HG03064 (cell line): ENCODE results near the gene DUS2.
"Not testable (repeated sequence)": the region's sequence is repeated elsewhere in the genome, so short reads cannot be mapped to it uniquely, and the experiment has no call there.

ENCODE experiments used
- ATAC-seq: cut with Tn5 transposase; IDR thresholded peaks from one replicate; pipeline ENCODE4 v1.9.1; 2021; ENCODE audit warnings: low read depth; ENCODE audit not compliant: unreplicated experiment

DUS2 gene

GRCh38 chr16:67998231-67998778 lies 24.8 kb upstream of the DUS2 start:
- not testable (repeated sequence) for ATAC-seq

GRCh38 chr16:67998779-67999688 lies 24.1 kb upstream of the DUS2 start, which contains the start of gene DPEP2:
Gene DPEP2 (minus strand): TSS chr16:67999484. CDS start chr16:67993212, 6,272 bp downstream.
- not testable (repeated sequence) for ATAC-seq

GRCh38 chr16:67999985-68000384 lies 23.1 kb upstream of the DUS2 start:
- ATAC-seq: no peak

- ATAC-seq: no peak
These were observed 22.6 kb upstream of the DUS2 start for GRCh38 chr16:68000450-68000849.

GRCh38 chr16:68003031-68003430 lies 20.1 kb upstream of the DUS2 start:
- no peak for ATAC-seq

GRCh38 chr16:68005211-68005610 lies 17.9 kb upstream of the DUS2 start:
- no peak for ATAC-seq

- ATAC-seq: no peak
These were observed 17.2 kb upstream of the DUS2 start for GRCh38 chr16:68005786-68006286.

- no peak for ATAC-seq
These were observed 13.8 kb upstream of the DUS2 start for GRCh38 chr16:68009157-68009735.

GRCh38 chr16:68009872-68010271 lies 13.2 kb upstream of the DUS2 start:
- ATAC-seq: not testable (repeated sequence)

- ATAC-seq: no peak
These were observed 9.6 kb upstream of the DUS2 start for GRCh38 chr16:68013440-68013839.

GRCh38 chr16:68015681-68016080 lies 7.4 kb upstream of the DUS2 start, which contains the start of gene DPEP2NB:
Gene DPEP2NB (minus strand): TSS chr16:68015911. CDS start chr16:68015770, 141 bp downstream.
- ATAC-seq: no peak

GRCh38 chr16:68019167-68019680 lies 3.9 kb upstream of the DUS2 start:
- ATAC-seq: no peak

- no peak for ATAC-seq
These were observed 1.6 kb upstream of the DUS2 start for GRCh38 chr16:68021490-68021889.

GRCh38 chr16:68022278-68022727 lies 781 bp upstream of the DUS2 start:
- ATAC-seq: peak; percentile 5

- ATAC-seq: no peak
These were observed 5.9 kb downstream of the DUS2 start for GRCh38 chr16:68028996-68029395.

- not testable (repeated sequence) for ATAC-seq
These were observed 7.0 kb downstream of the DUS2 start for GRCh38 chr16:68030108-68030507.

- no peak for ATAC-seq
These were observed 8.9 kb downstream of the DUS2 start for GRCh38 chr16:68031951-68032350.

- no peak for ATAC-seq
These were observed 10.0 kb downstream of the DUS2 start for GRCh38 chr16:68033101-68033500.

- no peak for ATAC-seq
These were observed 12.1 kb downstream of the DUS2 start for GRCh38 chr16:68035227-68035626.

GRCh38 chr16:68037841-68038597 lies 14.9 kb downstream of the DUS2 start:
- no peak for ATAC-seq
